ENCODE measurements around the gene RPS6KA5.

The RPS6KA5 gene

GRCh38 chr14:91047174-91047753, 13.2 kb downstream of the RPS6KA5 start:
- Histone ChIP-seq H3K4me1 (ENCODE audit: control insufficient read depth in 1 of 2, insufficient read depth in 1 of 2, low read depth in 1 of 2, low read length in 1 of 2) (peaks cover 7 to 10% of the 10 kb centered on the region in 2 experiments), H3K27me3 (no peaks in the 10 kb centered on the region), H3K36me3 (no peaks in the 10 kb centered on the region), H3K4me3 (ENCODE audit: low read depth in 1 of 2, low read length in 1 of 2) (no peak overlapping the region), H3K9me3 (no peaks in the 10 kb centered on the region), H3K27ac (peak overlapping the region; percentile 59)
- TF ChIP-seq, protein P1, sequence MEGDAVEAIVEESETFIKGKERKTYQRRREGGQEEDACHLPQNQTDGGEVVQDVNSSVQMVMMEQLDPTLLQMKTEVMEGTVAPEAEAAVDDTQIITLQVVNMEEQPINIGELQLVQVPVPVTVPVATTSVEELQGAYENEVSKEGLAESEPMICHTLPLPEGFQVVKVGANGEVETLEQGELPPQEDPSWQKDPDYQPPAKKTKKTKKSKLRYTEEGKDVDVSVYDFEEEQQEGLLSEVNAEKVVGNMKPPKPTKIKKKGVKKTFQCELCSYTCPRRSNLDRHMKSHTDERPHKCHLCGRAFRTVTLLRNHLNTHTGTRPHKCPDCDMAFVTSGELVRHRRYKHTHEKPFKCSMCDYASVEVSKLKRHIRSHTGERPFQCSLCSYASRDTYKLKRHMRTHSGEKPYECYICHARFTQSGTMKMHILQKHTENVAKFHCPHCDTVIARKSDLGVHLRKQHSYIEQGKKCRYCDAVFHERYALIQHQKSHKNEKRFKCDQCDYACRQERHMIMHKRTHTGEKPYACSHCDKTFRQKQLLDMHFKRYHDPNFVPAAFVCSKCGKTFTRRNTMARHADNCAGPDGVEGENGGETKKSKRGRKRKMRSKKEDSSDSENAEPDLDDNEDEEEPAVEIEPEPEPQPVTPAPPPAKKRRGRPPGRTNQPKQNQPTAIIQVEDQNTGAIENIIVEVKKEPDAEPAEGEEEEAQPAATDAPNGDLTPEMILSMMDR (IDR thresholded peaks at IDR 0.05): no peak

DNA sequence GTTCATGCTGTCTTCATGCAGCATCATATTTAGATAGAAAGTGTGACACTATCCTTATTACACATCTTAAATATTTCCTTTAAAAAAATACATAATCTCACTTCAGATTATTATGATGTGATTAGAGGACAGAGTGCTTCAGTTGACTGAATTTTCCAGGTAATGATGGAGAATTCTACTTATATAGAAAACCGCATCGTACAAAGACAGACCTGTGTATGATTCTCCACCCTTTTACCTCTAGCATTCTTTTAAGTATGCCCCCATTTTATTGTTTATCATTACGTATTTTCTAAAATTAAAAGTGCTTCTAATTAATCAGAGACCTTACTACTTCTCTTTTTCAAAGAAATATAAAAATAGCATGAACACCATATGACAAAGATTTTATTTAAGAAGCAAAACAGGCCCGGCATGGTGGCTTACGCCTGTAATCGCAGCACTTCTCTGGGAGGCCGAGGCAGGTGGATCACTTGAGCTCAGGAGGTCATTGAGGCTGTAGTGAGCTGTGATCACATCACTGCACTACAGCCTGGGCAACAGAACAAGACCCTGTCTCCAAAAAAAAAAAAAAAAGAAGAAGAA, 13.9 kb downstream of the RPS6KA5 start:
- H3K27ac ChIP-seq: no peak overlapping the region
- peaks cover 7 to 10% of the 10 kb centered on the region in 2 experiments for H3K4me1 ChIP-seq (ENCODE audit: control insufficient read depth in 1 of 2, insufficient read depth in 1 of 2, low read depth in 1 of 2, low read length in 1 of 2)
- H3K4me3 ChIP-seq (ENCODE audit: low read depth in 1 of 2, low read length in 1 of 2): no peak overlapping the region
- H3K9me3 ChIP-seq: no peaks in the 10 kb centered on the region
- TF ChIP-seq, protein P1 (IDR thresholded peaks at IDR 0.05): no peak
- no peaks in the 10 kb centered on the region for H3K36me3 ChIP-seq
- no peaks in the 10 kb centered on the region for H3K27me3 ChIP-seq

DNA sequence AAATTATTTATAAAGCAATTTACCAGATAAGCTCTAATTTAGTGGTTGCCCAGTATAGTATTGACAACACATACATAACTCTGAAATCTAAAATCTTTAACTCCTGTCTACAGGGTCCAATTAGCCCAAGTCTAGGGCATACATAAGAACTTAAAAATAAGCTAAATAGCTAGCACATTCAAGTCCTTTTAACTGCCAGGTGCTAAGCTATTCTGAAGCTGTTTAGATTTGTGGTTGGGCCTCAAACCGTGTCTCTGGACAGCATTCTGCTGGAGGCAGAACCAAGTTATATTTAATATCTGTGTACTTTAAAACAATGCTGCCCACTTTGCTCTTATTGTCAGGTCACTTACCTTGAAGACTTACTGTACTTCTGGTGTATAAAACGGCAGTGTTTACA, 19.0 kb downstream of the RPS6KA5 start:
- Histone ChIP-seq H3K4me1 (ENCODE audit: control insufficient read depth in 1 of 2, insufficient read depth in 1 of 2, low read depth in 1 of 2, low read length in 1 of 2) (peaks cover 9 to 11% of the 10 kb centered on the region in 2 experiments), H3K27me3 (no peaks in the 10 kb centered on the region), H3K36me3 (no peaks in the 10 kb centered on the region), H3K4me3 (ENCODE audit: low read depth in 1 of 2, low read length in 1 of 2) (no peak overlapping the region), H3K9me3 (no peaks in the 10 kb centered on the region), H3K27ac (no peak overlapping the region)
- TF ChIP-seq, protein P1 (IDR thresholded peaks at IDR 0.05): no peak

- no peaks in the 10 kb centered on the region for H3K9me3 ChIP-seq
- TF ChIP-seq, protein P1 (IDR thresholded peaks at IDR 0.05): no peak
- no peaks in the 10 kb centered on the region for H3K27me3 ChIP-seq
- no peak overlapping the region for H3K4me3 ChIP-seq (ENCODE audit: low read depth in 1 of 2, low read length in 1 of 2)
- peak overlapping the region; percentile 17 for H3K27ac ChIP-seq
- H3K4me1 ChIP-seq (ENCODE audit: control insufficient read depth in 1 of 2, insufficient read depth in 1 of 2, low read depth in 1 of 2, low read length in 1 of 2): peaks cover 9 to 11% of the 10 kb centered on the region in 2 experiments
- H3K36me3 ChIP-seq: no peaks in the 10 kb centered on the region
Measured at GRCh38 chr14:91040545-91040944, 19.9 kb downstream of the RPS6KA5 start.

DNA sequence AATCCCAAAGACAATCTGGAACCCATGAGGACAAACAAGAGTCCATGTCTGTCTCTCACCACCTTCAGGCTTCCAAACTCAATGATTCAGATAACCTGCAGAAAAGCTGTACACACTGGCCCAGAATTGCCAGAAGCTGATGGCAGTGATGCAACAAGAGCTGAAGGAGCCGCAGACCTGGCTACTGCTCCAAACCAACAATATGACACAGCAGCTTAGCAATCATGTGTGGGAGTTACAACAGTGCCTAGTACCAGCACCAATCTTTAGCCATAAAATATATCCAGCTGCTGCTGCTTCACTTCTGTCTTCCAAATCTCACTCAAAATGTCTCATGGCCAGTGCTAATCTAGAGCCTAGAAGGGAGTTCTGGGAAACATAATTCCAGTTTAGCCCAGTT, 22.0 kb downstream of the RPS6KA5 start:
- Histone ChIP-seq H3K9me3 (no peaks in the 10 kb centered on the region), H3K27ac (peak overlapping the region; percentile 47), H3K36me3 (no peaks in the 10 kb centered on the region), H3K4me1 (ENCODE audit: control insufficient read depth in 1 of 2, insufficient read depth in 1 of 2, low read depth in 1 of 2, low read length in 1 of 2) (peaks cover 9 to 11% of the 10 kb centered on the region in 2 experiments), H3K27me3 (no peaks in the 10 kb centered on the region), H3K4me3 (ENCODE audit: low read depth in 1 of 2, low read length in 1 of 2) (no peak overlapping the region)
- TF ChIP-seq, protein P1 (IDR thresholded peaks at IDR 0.05): no peak

Measured in neutrophil (primary cell).